Stomach (tissue), 9 donors: Measurements from ENCODE around the gene ARHGAP24. TPM values are rescaled to one million over a fixed set of nuclear protein-coding genes. Genes with fewer than 3 reads are reported as not detected.

Source experiments
- DNase-seq, 2 donors: peaks; one replicate each; pipeline versions ENCODE4 v3.0.0 to v3.0.0-alpha.2; 2013 to 2019
- H3K27ac ChIP-seq, 5 donors: fragments of 200-600 bp in 4 of 5; sonication (generic) in 4 of 5; one replicate each; pipeline ENCODE4 v1.5.1; 2013 to 2019; ENCODE audit warnings: mild to moderate bottlenecking in 1 of 5, moderate library complexity in 1 of 5
- H3K27me3 ChIP-seq, 3 donors: fragments of 200-600 bp; sonication (generic); one replicate each; pipeline ENCODE4 v1.5.1; 2017 to 2019; ENCODE audit warnings: mixed run types in 1 of 3
- H3K36me3 ChIP-seq, 4 donors: fragments of 200-600 bp; sonication (generic); 1 replicate in 3 of 4; 2 replicates in 1 of 4; pipeline ENCODE4 v1.5.1; 2016 to 2019
- H3K4me1 ChIP-seq, 4 donors: fragments of 200-600 bp; sonication (generic); one replicate each; pipeline ENCODE4 v1.5.1; 2016 to 2019
- H3K4me3 ChIP-seq, 4 donors: fragments of 200-600 bp; sonication (generic) in 3 of 4; one replicate each; pipeline ENCODE4 v1.5.1; 2016 to 2019; ENCODE audit warnings: mild to moderate bottlenecking in 1 of 4
- H3K9me3 ChIP-seq, 4 donors: fragments of 200-600 bp; sonication (generic); one replicate each; pipeline ENCODE4 v1.5.1; 2016 to 2019
- CTCF ChIP-seq, 7 experiments: fragments of 450-650 bp in 4 of 7; fragments of 200-600 bp in 3 of 7; sonication (generic) in 3 of 7; IDR thresholded peaks; one replicate each; pipeline ENCODE4 v1.5.1; 2016 to 2019; ENCODE audit warnings: antibody characterized with exemption in 7 of 7, control low read depth in 2 of 7, mild to moderate bottlenecking in 1 of 7
- EP300 ChIP-seq: sonication (generic); formaldehyde crosslinking; IDR thresholded peaks from one replicate; pipeline ENCODE4 v1.6.1; 2017; ENCODE audit warnings: antibody characterized with exemption
- POLR2A ChIP-seq, 4 donors: fragments of 450-650 bp; IDR thresholded peaks; one replicate each; pipeline ENCODE4 v1.6.1; 2016; ENCODE audit warnings: antibody characterized with exemption in 4 of 4, control low read depth in 2 of 4, mild to moderate bottlenecking in 1 of 4, moderate library complexity in 1 of 4
- POLR2AphosphoS5 ChIP-seq, 3 donors: sonication (generic); formaldehyde crosslinking; IDR thresholded peaks; one replicate each; pipeline ENCODE4 v1.6.1; 2016; ENCODE audit warnings: antibody characterized with exemption in 3 of 3
- WGBS, 5 donors: extraction: QIAGEN DNeasy Blood & Tissue Kit in 3 of 5; methylation state at CpG; one replicate each; pipeline versions ENCODE4 v1.1.5 to v1.1.7; 2013 to 2018; 5-methylcytosine and 5-hydroxymethylcytosine counted together
- intact Hi-C: fragments of 100-400 bp; cut with DNase I; formaldehyde crosslinking; loops from one replicate; pipeline ENCODE4 v1.15.1; 2023; ENCODE audit warnings: low total_unique reads
- polyA plus RNA-seq, 3 donors: library from polyadenylated mRNA; stranded (reverse); fragments of 200-250 nt; gene quantifications; one replicate each; pipeline ENCODE4 v1.2.3, GENCODE V29; 2013
- total RNA-seq, 5 donors: library from RNA; depleted of rRNA; stranded (reverse); fragments of >200 nt; gene quantifications; one replicate each; pipeline versions ENCODE4 v1.1.0 to v1.2.3, GENCODE V29; 2014 to 2016
- donor health status: healthy with polysubstance abuse.
- donor health status: Bipolar disorder and iron deficiency.
- donor health status: healthy.

The ARHGAP24 gene
- total and polyA plus RNA-seq, 8 donors = 6.4 to 152 (median 33.5) TPM

GRCh38 chr4:85807247-85807950 lies 332.4 kb downstream of the ARHGAP24 start:
- peak in 1 of 2 donors; percentile 39 for DNase-seq
- Histone ChIP-seq H3K27me3 (no peaks in the 10 kb centered on the region), H3K4me3 (no peak overlapping the region), H3K4me1 (peaks cover 0 to 16% (median 4%) of the 10 kb centered on the region in 4 donors), H3K27ac (peak overlapping the region in 1 of 5 donors; percentile 17), H3K9me3 (no peaks in the 10 kb centered on the region), H3K36me3 (no peaks in the 10 kb centered on the region)
- intact Hi-C loops = no loop called here
- TF ChIP-seq EP300 (no peak), POLR2A (IDR thresholded peaks at IDR 0.05) (no peak), CTCF (IDR thresholded peaks at IDR 0.05) (no peak), POLR2AphosphoS5 (IDR thresholded peaks at IDR 0.05) (no peak)
- 73 to 83% (median 80%) methylated on average over 3 of the region's 3 CpGs for WGBS, 5 donors

- Histone ChIP-seq H3K36me3 (no peaks in the 10 kb centered on the region), H3K4me1 (peaks cover 0 to 16% (median 4%) of the 10 kb centered on the region in 4 donors), H3K9me3 (no peaks in the 10 kb centered on the region), H3K4me3 (no peak overlapping the region), H3K27me3 (no peaks in the 10 kb centered on the region), H3K27ac (peak overlapping the region in 1 of 5 donors; percentile 17)
- DNase-seq = no peak
- WGBS, 5 donors = 59 to 72% (median 59%) methylated on average over 2 of the region's 2 CpGs
- TF ChIP-seq EP300 (no peak), POLR2A (IDR thresholded peaks at IDR 0.05) (no peak), CTCF (IDR thresholded peaks at IDR 0.05) (no peak), POLR2AphosphoS5 (IDR thresholded peaks at IDR 0.05) (no peak)
- intact Hi-C loops = no loop called here
These were observed 333.2 kb downstream of the ARHGAP24 start for GRCh38 chr4:85808104-85808503.

- TF ChIP-seq POLR2A (IDR thresholded peaks at IDR 0.05) = no peak
- no peak for TF ChIP-seq CTCF (IDR thresholded peaks at IDR 0.05)
- no peak for TF ChIP-seq EP300
- no peak for TF ChIP-seq POLR2AphosphoS5 (IDR thresholded peaks at IDR 0.05)
- Histone ChIP-seq H3K27me3 (no peaks in the 10 kb centered on the region), H3K4me3 (no peak overlapping the region), H3K36me3 (no peaks in the 10 kb centered on the region), H3K9me3 (no peaks in the 10 kb centered on the region), H3K27ac (no peak overlapping the region), H3K4me1 (peaks cover 0 to 16% (median 4%) of the 10 kb centered on the region in 4 donors)
- DNase-seq = no peak
- intact Hi-C loops = no loop called here
These were observed 333.9 kb downstream of the ARHGAP24 start for GRCh38 chr4:85808864-85809263.

- H3K4me1 ChIP-seq = peaks cover 0 to 11% (median 4%) of the 10 kb centered on the region in 4 donors
- H3K4me3 ChIP-seq = no peak overlapping the region
- WGBS, 5 donors = 72 to 81% (median 79%) methylated on average over 4 of the region's 4 CpGs
- H3K27me3 ChIP-seq = no peaks in the 10 kb centered on the region
- DNase-seq = no peak
- no peaks in the 10 kb centered on the region for H3K9me3 ChIP-seq
- intact Hi-C loops = no loop called here
- no peak overlapping the region for H3K27ac ChIP-seq
- H3K36me3 ChIP-seq = no peaks in the 10 kb centered on the region
- TF ChIP-seq EP300 = no peak
- no peak for TF ChIP-seq POLR2AphosphoS5 (IDR thresholded peaks at IDR 0.05)
- TF ChIP-seq POLR2A (IDR thresholded peaks at IDR 0.05) = no peak
- no peak for TF ChIP-seq CTCF (IDR thresholded peaks at IDR 0.05)
These were observed 337.8 kb downstream of the ARHGAP24 start for GRCh38 chr4:85812776-85813175.
